GM10847 (cell line): ENCODE measurements around the gene PLEKHA5.

Source experiments
- POLR2A ChIP-seq: IDR thresholded peaks from 2 replicates; pipeline ENCODE4 v1.6.1; 2011; ENCODE audit not compliant: insufficient read length; ENCODE audit errors: extremely low read depth

The PLEKHA5 gene

GRCh38 chr12:19248929-19249602 lies 119.5 kb downstream of the PLEKHA5 start:
- no peak for TF ChIP-seq POLR2A

DNA sequence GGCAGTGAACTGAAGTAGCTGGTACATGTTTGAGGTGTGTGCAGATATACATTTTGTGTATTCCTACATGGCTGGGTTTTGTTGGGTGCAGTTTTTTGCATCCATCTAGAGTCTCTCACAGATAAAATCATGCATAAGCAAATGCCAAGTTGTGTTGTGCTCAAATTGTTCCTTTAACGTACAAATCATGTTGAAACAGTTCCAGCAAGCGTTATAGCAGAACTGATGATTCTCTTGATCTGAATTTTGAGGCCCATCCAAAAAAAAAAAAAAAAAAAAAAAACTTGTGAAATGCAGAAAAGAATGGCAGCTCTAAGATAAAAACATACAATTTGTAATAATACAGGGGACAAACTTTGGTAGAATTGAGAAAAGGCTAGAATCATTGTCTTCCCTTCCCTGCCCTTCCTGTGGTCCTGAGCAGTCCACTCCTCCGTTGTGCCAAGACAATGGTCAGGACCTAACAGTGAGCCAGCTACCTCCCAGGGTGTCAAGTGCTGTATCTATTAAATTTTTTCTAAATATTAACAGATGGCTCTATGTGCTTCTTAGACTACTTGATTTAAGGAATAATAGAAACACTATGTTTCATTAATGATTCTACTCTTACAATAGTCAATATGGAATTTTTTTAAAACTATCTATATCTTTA lies 122.1 kb downstream of the PLEKHA5 start:
- no peak for TF ChIP-seq POLR2A

- no peak for TF ChIP-seq POLR2A
Measured at GRCh38 chr12:19260135-19260534, 130.6 kb downstream of the PLEKHA5 start.

- TF ChIP-seq POLR2A: no peak
Measured at GRCh38 chr12:19261773-19262172, 132.2 kb downstream of the PLEKHA5 start.

- TF ChIP-seq POLR2A: no peak
Measured at GRCh38 chr12:19263672-19264071, 134.1 kb downstream of the PLEKHA5 start.

- no peak for TF ChIP-seq POLR2A
Measured at GRCh38 chr12:19273482-19274330, 144.2 kb downstream of the PLEKHA5 start.

GRCh38 chr12:19276767-19277166 lies 147.2 kb downstream of the PLEKHA5 start:
- no peak for TF ChIP-seq POLR2A

- TF ChIP-seq POLR2A: no peak
Measured at GRCh38 chr12:19277711-19278110, 148.2 kb downstream of the PLEKHA5 start.

- no peak for TF ChIP-seq POLR2A
Measured at GRCh38 chr12:19278407-19278806, 148.9 kb downstream of the PLEKHA5 start.

- TF ChIP-seq POLR2A: no peak
Measured at GRCh38 chr12:19282133-19282699, 152.7 kb downstream of the PLEKHA5 start.

DNA sequence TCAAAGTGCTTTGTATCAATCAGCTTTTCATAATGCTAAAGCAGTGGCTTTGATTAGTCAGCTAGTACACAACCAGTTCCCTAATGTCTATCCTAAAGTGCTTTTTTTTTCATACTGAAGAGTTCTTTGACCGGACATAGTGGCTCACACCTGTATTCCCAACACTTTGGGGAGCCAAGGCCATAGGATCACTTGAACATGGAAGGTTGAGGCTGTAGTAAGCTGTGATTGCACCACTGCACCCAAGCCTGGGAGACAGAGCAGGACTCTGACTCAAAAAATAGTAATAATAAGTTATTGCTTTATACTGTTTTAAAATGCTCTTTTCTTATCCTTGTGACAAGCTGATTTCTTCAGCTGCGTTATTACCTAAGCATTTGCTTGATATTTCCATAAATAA lies 155.1 kb downstream of the PLEKHA5 start:
- no peak for TF ChIP-seq POLR2A

DNA sequence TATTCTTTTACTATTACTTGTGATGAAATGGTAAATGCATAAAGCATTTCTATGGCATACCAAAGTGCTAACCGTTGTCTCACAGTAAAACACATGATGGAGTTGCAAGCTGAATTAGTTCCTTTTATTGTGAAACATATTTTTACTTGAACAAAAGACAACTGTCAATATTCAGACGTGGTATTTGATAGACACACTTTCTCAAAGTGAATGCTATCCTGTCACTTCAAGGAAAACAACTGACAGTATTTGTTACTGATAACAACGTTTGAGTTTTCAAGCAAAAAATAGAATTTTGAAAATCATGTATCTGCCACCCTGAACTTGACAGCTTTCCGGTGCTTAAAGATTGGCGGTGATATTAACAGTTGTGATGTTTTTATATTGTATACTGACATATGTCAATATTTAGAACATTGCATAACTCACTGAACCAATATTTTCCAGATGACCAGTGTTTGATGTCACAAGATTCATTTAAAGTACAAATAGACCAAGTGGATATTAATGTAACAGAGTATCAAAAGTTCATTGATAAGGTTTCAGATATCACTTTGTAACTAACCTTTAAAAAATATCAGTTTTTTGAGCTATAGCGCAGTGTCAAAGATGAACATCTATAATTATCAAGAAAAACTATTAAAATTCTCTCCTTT lies 156.4 kb downstream of the PLEKHA5 start:
- no peak for TF ChIP-seq POLR2A

DNA sequence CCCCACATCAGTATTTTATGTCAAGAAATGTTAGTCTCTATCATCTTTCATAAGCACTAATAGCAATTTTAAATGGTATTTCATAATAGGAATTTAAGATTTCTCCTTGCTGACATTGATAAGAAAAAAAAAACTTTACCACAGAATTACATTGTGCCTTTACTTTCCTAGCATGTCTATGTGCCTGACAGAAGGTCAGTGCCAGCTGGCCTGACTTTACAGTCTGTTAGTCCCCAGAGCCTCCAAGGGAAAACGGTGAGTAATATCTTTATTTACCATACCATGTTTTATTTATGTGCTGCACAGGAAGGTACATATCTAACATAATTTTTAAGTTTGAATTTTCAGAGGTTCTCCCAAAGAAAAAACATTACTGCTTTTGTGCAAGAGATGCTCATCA lies 157.8 kb downstream of the PLEKHA5 start:
- TF ChIP-seq POLR2A: no peak

GRCh38 chr12:19288161-19288560 lies 158.6 kb downstream of the PLEKHA5 start:
- no peak for TF ChIP-seq POLR2A

DNA sequence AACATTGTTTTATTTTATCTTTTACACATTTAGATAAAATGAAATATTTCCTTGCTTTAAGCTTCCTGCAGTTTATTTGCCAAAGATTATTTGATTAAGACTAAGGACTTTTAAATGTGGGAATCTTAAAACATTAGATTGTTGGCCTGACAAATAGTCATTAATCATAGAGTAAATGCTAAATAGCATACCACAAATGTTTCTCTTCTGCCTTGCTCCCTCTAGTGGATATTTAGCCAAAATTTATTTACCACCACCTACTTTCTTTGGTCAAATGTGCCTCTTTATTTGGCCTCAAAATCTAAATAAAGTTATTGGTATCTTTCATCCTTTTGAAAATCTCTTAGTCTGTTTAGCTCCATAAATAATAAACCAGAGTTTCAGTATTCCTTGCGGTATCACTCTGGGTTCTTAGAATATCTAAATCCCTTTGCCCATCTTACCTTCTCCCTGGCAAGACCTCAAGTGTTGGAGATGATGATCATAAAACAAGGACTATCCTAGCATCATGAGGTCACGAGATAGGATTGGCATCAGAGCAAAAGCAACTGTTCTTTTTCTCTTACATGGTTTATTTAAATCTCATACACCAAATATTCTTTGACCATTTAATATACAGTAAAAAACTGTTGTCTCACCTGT lies 159.2 kb downstream of the PLEKHA5 start:
- no peak for TF ChIP-seq POLR2A
